GM23338 (cell line): ENCODE results near the gene GAPDHS. TPM values are rescaled to one million over a fixed set of nuclear protein-coding genes. Genes with fewer than 3 reads are reported as not detected.

Experiments used
- ATAC-seq: fragments of 200-7000 bp; cut with Tn5 transposase; 3 replicates; pipeline ENCODE4 v1.9.1; 2020
- DNase-seq: peaks from one replicate; pipeline ENCODE4 v3.0.0-alpha.2; 2015; ENCODE audit warnings: low spot score
- H2AFZ ChIP-seq: fragments of 200-600 bp; sonication (generic); 2 replicates; pipeline ENCODE4 v1.8.0; 2016; ENCODE audit warnings: antibody characterized with exemption, mild to moderate bottlenecking, moderate library complexity
- H3F3A ChIP-seq: fragments of 200-600 bp; sonication (generic); replicated peaks from 2 replicates; pipeline ENCODE4 v1.8.0; 2017; ENCODE audit warnings: antibody characterized with exemption, mixed run types, low read depth
- H3K27ac ChIP-seq: fragments of 200-600 bp; sonication (generic); 2 replicates; pipeline ENCODE4 v1.6.1; 2016; ENCODE audit warnings: low read depth
- H3K27me3 ChIP-seq: fragments of 200-600 bp; sonication (generic); 2 replicates; pipeline ENCODE4 v1.8.0; 2016; ENCODE audit warnings: mild to moderate bottlenecking, mixed run types, moderate library complexity; ENCODE audit not compliant: insufficient read depth
- H3K36me3 ChIP-seq: fragments of 200-600 bp; sonication (generic); 2 replicates; pipeline ENCODE4 v1.8.0; 2016; ENCODE audit warnings: mild to moderate bottlenecking; ENCODE audit not compliant: insufficient read depth
- H3K4me1 ChIP-seq: fragments of 200-600 bp; sonication (generic); 2 replicates; pipeline ENCODE4 v1.8.0; 2016; ENCODE audit warnings: mild to moderate bottlenecking, moderate library complexity; ENCODE audit not compliant: insufficient read depth
- H3K4me2 ChIP-seq: fragments of 200-600 bp; sonication (generic); 2 replicates; pipeline ENCODE4 v1.7.1; 2017; ENCODE audit warnings: mixed run types
- H3K4me3 ChIP-seq: fragments of 200-600 bp; sonication (generic); 2 replicates; pipeline ENCODE4 v1.6.1; 2016; ENCODE audit warnings: mixed run types
- H3K79me2 ChIP-seq: fragments of 200-600 bp; sonication (generic); replicated peaks from 2 replicates; pipeline ENCODE4 v1.8.0; 2017; ENCODE audit warnings: mild to moderate bottlenecking; ENCODE audit not compliant: insufficient read depth
- H3K9me2 ChIP-seq: fragments of 200-600 bp; sonication (generic); 2 replicates; pipeline ENCODE4 v1.8.0; 2017; ENCODE audit not compliant: insufficient read depth
- H4K20me1 ChIP-seq: fragments of 200-600 bp; sonication (generic); replicated peaks from 2 replicates; pipeline ENCODE4 v1.8.0; 2017; ENCODE audit warnings: mild to moderate bottlenecking; ENCODE audit not compliant: insufficient read depth
- H3K27ac Mint-ChIP-seq: 2 replicates; pipeline ENCODE4 v1.8.0; 2020; ENCODE audit warnings: inconsistent platforms, mild to moderate bottlenecking, moderate library complexity, mixed read lengths
- H3K27me3 Mint-ChIP-seq: 3 replicates; pipeline ENCODE4 v1.8.0; 2022; ENCODE audit warnings: low read depth, mild to moderate bottlenecking, moderate library complexity, mixed read lengths, inconsistent platforms; ENCODE audit not compliant: insufficient read depth, poor library complexity
- H3K36me3 Mint-ChIP-seq: 3 replicates; pipeline ENCODE4 v1.8.0; 2021; ENCODE audit warnings: low read depth, mild to moderate bottlenecking, inconsistent platforms, moderate library complexity, mixed read lengths
- H3K4me1 Mint-ChIP-seq: 3 replicates; pipeline ENCODE4 v1.8.0; 2020; ENCODE audit warnings: mild to moderate bottlenecking, inconsistent platforms, mixed read lengths
- H3K4me3 Mint-ChIP-seq: 3 replicates; pipeline ENCODE4 v1.8.0; 2021; ENCODE audit warnings: moderate library complexity, mild to moderate bottlenecking, inconsistent platforms, mixed read lengths
- H3K9me3 Mint-ChIP-seq: 3 replicates; pipeline ENCODE4 v1.8.0; 2020; ENCODE audit warnings: moderate library complexity, mild to moderate bottlenecking, inconsistent platforms, mixed read lengths
- CREB1 ChIP-seq: fragments of 250-450 bp; sonication (Bioruptor Pico); IDR thresholded peaks from 2 replicates; pipeline ENCODE4 v1.5.0; 2020; ENCODE audit warnings: low read depth, mild to moderate bottlenecking, moderate library complexity
- EZH2phosphoT487 ChIP-seq: fragments of 200-600 bp; sonication (generic); IDR thresholded peaks from one replicate; pipeline ENCODE4 v1.8.1; 2018; ENCODE audit warnings: antibody characterized with exemption; ENCODE audit not compliant: unreplicated experiment
- NANOG ChIP-seq: IDR thresholded peaks from 2 replicates; pipeline ENCODE4 v1.6.1; 2016; ENCODE audit warnings: antibody characterized with exemption, borderline replicate concordance
- POLR2AphosphoS5 ChIP-seq: IDR thresholded peaks from 2 replicates; pipeline ENCODE4 v1.6.1; 2016; ENCODE audit warnings: antibody characterized with exemption, low read depth
- REST ChIP-seq: IDR thresholded peaks from one replicate; pipeline ENCODE4 v1.6.1; 2018; ENCODE audit warnings: antibody characterized with exemption; ENCODE audit not compliant: unreplicated experiment
- STAT1 ChIP-seq: IDR thresholded peaks from one replicate; pipeline ENCODE4 v1.6.1; 2016; ENCODE audit warnings: antibody characterized with exemption; ENCODE audit not compliant: unreplicated experiment
- ZNF114 ChIP-seq: fragments of 250-450 bp; sonication (Bioruptor Pico); IDR thresholded peaks from 2 replicates; pipeline ENCODE4 v1.5.0; 2020; ENCODE audit warnings: mild to moderate bottlenecking, moderate library complexity
- ZNF331 ChIP-seq: fragments of 250-450 bp; sonication (Bioruptor Pico); IDR thresholded peaks from 2 replicates; pipeline ENCODE4 v1.5.0; 2020; ENCODE audit warnings: low read depth, mild to moderate bottlenecking, moderate library complexity
- ZNF462 ChIP-seq: fragments of 250-450 bp; sonication (Bioruptor Pico); IDR thresholded peaks from 2 replicates; pipeline ENCODE4 v1.5.0; 2020; ENCODE audit warnings: mild to moderate bottlenecking, moderate library complexity
- polyA plus RNA-seq: library from polyadenylated mRNA; unstranded; fragments of >200 nt; fragmentation: Nextera tagmentation; extraction: Ambion mirVana; gene quantifications from 2 replicates; pipeline ENCODE4 v1.2.1, GENCODE V29; 2016
- total RNA-seq: library from RNA; depleted of rRNA; stranded (reverse); fragments of >200 nt; shearing (Covaris generic); gene quantifications from 2 replicates; pipeline ENCODE4 v1.2.3, GENCODE V29; 2014

Gene GAPDHS
- total and polyA plus RNA-seq, 2 experiments from 2014 or later = not detected

GRCh38 chr19:35514282-35514809 is 18.9 kb upstream of the GAPDHS start:
- H3K36me3 Mint-ChIP-seq = peaks cover 4% of the 10 kb centered on the region; the same call in 1 of the 3 replicates
- Histone ChIP-seq H4K20me1 (no peaks in the 10 kb centered on the region), H3F3A (no peaks in the 10 kb centered on the region), H3K79me2 (peaks cover 4% of the 10 kb centered on the region), H3K9me2 (no peaks in the 10 kb centered on the region), H2AFZ (peak overlapping the region; percentile 99), H3K4me1 (peaks cover 17% of the 10 kb centered on the region), H3K27ac (no peak overlapping the region), H3K27me3 (peaks cover 2% of the 10 kb centered on the region; the same call in 1 of the 2 replicates), H3K4me3 (peak overlapping the region; percentile 63), H3K4me2 (peak overlapping the region; percentile 90), H3K36me3 (no peaks in the 10 kb centered on the region)
- H3K27me3 Mint-ChIP-seq = peaks cover 13% of the 10 kb centered on the region
- TF ChIP-seq STAT1 (no peak), REST (no peak), ZNF114 (CRISPR knock-in tag) (no peak), POLR2AphosphoS5 (no peak), ZNF331 (CRISPR knock-in tag) (no peak), NANOG (no peak)
- DNase-seq (peak; percentile 61), ATAC-seq (peak; percentile 20)
- H3K4me3 Mint-ChIP-seq = peak overlapping the region; percentile 44
- H3K4me1 Mint-ChIP-seq = peaks cover 20% of the 10 kb centered on the region
- H3K27ac Mint-ChIP-seq = no peak overlapping the region
- H3K9me3 Mint-ChIP-seq = no peaks in the 10 kb centered on the region; the same call in 2 of the 3 replicates

GRCh38 chr19:35516310-35516709 is 16.9 kb upstream of the GAPDHS start:
- Histone ChIP-seq H3K36me3 (no peaks in the 10 kb centered on the region), H3K4me1 (peaks cover 21% of the 10 kb centered on the region), H3K4me3 (no peak overlapping the region), H3K27ac (no peak overlapping the region), H3K4me2 (no peak overlapping the region), H3K27me3 (peaks cover 2% of the 10 kb centered on the region; the same call in 1 of the 2 replicates), H4K20me1 (no peaks in the 10 kb centered on the region), H2AFZ (no peak overlapping the region), H3F3A (no peaks in the 10 kb centered on the region), H3K79me2 (no peaks in the 10 kb centered on the region), H3K9me2 (no peaks in the 10 kb centered on the region)
- DNase-seq = no peak
- no peak for ATAC-seq
- H3K4me1 Mint-ChIP-seq = peaks cover 23% of the 10 kb centered on the region
- no peaks in the 10 kb centered on the region; the same call in 2 of the 3 replicates for H3K9me3 Mint-ChIP-seq
- H3K36me3 Mint-ChIP-seq = no peaks in the 10 kb centered on the region
- H3K4me3 Mint-ChIP-seq = no peak overlapping the region
- peaks cover 11% of the 10 kb centered on the region for H3K27me3 Mint-ChIP-seq
- H3K27ac Mint-ChIP-seq = no peak overlapping the region
- TF ChIP-seq CREB1 (CRISPR knock-in tag) = no peak
- TF ChIP-seq STAT1 = no peak
- no peak for TF ChIP-seq ZNF462 (CRISPR knock-in tag)
- TF ChIP-seq EZH2phosphoT487 = no peak
- TF ChIP-seq NANOG = no peak
